SHP77 (cell line): ENCODE measurements around the gene BRAF.
"Not testable (repeated sequence)": the region's sequence is repeated elsewhere in the genome, so short reads cannot be mapped to it uniquely, and the experiment has no call there.

Experiments used
- DNase-seq, 2 experiments: peaks; one replicate each; lab custom pipeline; 2025; lab: John Stamatoyannopoulos, UW

The BRAF gene

DNA sequence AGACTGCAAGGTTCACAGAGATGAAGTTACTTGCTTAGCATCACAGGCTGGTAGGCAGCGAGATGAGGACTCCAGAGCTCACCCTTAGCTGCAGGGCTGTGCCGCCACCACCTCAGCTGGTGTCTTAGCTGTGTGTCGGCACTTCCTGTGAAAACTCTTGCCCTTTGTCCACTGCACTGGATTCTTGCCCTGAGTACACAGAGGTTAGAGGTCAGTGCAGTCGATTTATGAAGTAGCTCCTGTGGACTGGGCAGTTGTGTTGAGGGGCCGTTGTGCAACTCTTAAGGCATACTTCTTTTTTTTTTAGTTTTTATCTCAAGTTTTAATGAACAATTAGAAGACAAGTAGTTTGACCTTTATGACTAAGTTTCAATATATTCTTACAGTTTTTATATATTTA, 217.6 kb downstream of the BRAF start:
- no peak for DNase-seq

DNA sequence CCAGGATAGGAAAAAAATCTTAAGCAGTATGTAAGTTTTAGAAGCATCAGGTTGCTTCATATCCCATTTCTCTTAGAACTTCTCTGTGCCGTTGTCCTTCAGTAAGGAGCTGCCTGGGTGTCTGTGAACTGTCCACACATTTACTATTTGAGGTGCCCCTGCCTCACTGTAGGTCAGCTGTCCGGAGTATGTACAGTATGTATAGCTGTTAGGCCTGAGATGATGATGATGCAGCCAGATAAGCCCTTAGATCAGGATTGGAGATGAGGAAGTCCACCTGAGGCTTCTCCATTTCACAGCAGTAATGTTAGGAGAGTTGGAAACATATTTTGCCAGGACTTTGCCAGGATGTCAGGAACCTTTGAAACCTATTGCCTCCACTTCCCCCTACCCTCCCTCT, 220.5 kb downstream of the BRAF start:
- DNase-seq, result no peak

DNA sequence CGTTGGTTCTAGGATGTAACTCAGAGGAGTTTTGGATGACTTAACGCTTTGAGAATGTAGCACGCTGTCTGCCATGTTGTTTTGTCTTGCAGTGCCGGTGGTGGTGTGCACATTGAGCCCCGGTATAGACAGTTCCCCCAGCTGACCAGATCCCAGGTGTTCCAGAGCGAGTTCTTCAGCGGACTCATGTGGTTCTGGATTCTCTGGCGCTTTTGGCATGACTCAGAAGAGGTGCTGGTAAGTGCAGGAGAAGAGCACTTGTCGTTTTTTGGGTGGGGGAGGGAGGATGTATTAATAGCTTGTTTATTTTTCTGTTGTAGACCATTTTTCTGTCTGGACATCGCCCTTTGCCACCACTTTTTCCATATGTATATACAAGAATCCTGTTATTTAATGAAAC, 222.0 kb downstream of the BRAF start:
- no peak for DNase-seq

DNA sequence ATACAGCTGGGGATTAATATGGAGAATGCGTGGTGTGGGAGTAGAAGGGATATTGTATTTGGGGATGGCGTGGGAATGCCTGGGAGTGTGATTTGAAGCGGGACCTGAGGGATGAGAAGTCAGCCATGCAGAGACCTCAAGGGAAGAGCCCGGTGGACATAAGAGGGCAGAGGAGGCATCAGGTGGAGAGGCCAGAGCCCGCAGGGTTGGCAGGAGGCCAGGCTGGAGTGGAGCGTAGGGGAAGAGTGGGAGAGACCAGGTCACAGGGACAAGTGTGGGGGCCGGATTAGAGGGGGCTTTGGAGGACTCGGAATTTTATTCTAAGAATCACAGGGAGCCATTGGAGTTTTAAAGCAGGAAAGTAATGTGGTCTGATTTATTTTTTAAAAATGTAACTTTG, 226.3 kb downstream of the BRAF start:
- no peak for DNase-seq

DNA sequence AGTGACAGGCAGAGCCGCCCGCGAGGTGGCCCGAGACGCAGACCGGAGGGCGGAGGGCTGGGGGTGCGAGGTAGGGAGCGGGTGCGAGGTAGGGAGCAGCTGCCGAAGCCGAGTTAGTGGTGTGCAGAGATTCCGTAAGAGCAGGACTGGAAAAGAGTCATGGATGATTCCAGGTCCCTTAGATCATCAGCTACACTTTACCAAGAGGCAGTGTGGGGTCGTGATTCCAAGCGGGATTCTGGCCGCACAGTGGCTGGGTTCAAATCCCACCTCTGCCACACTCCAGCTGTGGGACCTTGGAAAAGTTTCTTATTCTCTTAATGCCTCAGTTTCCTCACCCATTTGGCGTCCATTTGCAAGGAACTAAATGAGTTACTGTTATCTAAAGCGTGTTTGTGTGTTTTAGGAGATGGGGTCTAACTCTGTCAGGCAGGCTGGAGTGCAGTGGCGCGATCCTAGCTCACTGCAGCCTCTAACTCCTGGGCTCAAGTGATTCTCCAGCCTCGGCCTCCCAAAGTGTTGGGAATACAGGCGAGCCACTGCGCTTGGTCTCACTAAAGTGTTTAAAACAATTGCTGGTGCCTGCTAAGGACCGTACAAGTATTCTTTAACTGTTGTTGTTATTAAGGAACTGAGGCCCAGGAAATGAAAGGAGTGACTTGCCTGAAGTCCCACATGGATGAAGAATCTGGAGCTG, 227.1 kb downstream of the BRAF start:
- no peak for DNase-seq

DNA sequence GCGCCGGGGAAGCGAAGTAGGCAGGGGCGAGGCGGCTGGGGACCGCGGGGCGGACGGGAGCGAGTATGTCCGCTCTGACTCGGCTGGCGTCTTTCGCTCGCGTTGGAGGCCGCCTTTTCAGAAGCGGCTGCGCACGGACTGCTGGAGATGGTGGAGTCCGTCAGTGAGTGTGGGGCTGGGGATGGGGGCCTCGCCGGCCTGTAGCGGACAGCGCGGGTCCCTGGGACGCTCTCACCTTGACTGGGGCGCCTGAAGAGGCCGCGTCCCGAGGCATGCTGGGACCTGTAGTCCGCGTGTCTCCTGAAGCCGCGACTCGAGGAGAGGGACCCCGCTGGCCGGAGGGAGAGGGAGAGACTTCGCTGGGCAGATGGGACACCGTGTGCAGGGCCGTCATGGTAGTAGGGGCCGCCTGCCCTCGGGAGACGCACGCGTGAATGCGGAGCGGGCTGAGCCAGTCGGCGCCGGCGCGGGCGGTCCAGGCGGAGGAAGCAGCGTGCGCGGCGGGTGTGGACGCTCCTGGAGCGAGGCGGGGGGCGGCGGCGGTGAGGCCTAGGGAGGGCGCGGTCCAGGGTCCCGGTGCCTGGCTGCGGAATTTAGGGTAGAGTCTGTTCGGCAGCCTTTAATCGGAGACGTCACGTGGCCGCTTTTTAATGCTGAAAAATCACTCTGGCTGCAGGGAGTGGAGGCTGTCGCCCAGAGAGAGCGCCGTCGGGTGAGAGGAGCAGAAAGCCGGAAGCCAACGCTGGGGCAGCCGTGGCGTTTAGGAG, 227.9 kb downstream of the BRAF start, which contains the start of gene NDUFB2:
Gene NDUFB2 (plus strand): TSS at position 29 of the 767 bp plus-strand sequence. CDS start 37 bp downstream, at position 66.
- peak; percentile 69 to 79 for DNase-seq

DNA sequence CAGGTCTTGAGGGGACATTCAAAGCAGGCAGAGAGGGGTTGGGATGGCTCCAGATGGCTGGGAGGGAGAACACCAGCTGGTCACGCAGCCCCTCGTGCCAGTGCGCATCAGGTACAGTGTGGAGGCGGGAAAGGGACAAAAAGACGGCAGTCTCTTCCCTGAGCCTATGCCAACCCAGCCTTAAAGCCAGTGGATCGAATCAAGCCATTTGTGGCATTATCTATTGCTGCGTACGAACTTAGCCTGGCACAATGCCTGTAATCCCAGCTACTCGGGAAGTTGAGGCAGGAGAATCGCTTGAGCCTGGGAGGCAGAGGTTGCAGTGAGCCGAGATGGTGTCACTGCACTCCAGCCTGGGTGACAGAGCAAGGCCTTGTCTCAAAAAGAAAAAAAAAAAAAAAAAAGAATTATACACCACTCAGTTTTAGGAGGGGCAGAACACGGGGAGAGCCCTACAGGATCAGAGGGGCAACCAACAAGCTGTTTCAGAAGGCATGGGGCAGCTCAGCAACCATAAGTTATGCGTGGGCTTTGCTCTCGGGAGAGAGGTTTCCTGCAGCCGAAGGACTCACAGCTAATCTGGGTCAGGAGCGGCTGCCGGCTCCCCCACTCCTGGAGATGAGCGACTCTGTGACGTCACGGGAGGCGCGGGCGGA, 228.6 kb downstream of the BRAF start:
- DNase-seq, result peak; percentile 87 to 93

DNA sequence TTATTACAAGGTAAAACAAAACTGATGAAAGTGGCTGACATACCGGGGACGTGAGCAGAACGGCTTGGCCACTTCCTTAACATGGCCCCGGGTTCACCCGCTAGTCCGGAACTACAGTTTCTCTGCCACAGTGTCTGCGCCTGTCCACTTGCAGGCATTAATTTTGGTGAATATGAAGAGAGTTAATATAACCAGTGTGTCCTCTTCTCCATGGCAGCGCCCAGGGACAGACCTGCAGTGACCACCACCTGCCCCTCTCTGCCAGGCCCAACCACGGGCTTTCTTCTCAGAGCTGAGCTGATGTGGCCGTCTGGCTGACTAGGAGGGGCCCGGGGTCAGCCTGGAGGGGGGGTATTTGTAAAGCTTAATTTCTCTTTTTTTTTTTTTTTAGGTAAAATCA, 229.3 kb downstream of the BRAF start:
- no peak for DNase-seq

DNA sequence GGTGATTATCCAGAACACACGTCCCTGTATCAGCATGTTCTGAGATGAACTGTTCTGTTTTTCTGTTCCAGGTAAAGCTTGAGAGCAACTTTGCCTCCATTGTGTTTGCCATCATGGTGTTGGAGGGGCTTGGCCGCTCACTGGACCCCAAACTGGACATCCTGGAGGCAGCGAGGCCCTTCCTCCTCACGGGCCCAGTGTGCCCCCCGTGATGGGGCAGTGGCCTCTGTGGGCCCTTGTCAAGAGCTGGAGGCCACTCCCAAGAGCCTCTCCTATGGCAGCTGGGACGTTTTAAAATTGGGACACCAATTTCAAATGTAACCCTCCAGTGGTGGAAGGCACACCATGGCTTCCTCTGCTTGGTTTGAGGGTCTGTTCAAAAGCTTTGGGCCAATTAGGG, 230.1 kb downstream of the BRAF start:
- no peak for DNase-seq

DNA sequence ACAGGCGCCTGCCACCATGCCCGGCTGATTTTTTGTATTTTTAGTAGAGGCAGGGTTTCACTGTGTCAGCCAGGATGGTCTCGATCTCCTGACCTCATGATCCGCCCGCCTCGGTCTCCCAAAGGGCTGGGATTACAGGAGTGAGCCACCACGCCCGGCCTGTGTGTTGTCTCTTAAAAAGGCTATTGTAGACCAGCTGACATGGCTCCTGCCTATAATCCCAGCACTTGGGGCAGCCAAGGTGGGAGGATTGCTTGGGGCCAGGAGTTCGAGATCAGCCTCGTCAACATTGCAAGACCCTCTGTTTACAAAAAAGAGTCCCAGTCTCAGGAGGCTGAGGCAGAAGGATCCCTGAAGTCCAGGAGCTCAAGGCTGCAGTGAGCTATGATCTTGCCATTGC, 230.9 kb downstream of the BRAF start:
- DNase-seq, result not testable (repeated sequence)

DNA sequence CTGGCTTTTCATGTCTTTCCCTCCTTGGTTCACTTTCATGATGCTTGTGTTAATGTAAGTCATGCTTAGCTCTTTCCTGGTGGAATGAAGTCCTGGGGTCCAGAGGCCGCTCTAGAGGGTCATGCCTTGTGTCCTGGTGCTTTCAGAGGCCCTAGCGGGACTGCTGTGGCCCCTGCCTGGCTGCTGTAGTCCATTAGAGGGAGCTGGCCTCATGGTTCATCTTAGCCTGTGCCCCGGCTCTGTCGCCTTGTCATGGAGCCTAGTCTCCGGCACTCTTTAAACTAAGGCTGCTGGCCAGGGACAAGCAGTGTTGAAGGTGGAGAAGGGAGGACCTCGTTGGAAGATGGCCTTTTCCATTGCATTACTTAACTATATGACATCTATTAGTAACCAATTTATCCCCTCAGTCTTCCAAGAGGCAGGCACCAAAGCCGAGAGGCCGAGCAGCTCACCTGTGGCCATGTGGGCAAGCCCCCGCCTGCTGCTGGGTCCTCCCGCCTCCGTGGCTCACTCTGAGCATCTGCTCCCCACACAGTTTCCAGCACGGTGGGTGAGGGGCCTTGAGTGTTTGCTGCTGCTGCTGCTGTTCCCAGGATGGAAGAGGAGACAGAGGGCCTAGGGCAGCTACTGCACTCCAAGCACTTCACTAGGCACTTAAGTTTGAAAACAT, 233.2 kb downstream of the BRAF start:
- no peak for DNase-seq

DNA sequence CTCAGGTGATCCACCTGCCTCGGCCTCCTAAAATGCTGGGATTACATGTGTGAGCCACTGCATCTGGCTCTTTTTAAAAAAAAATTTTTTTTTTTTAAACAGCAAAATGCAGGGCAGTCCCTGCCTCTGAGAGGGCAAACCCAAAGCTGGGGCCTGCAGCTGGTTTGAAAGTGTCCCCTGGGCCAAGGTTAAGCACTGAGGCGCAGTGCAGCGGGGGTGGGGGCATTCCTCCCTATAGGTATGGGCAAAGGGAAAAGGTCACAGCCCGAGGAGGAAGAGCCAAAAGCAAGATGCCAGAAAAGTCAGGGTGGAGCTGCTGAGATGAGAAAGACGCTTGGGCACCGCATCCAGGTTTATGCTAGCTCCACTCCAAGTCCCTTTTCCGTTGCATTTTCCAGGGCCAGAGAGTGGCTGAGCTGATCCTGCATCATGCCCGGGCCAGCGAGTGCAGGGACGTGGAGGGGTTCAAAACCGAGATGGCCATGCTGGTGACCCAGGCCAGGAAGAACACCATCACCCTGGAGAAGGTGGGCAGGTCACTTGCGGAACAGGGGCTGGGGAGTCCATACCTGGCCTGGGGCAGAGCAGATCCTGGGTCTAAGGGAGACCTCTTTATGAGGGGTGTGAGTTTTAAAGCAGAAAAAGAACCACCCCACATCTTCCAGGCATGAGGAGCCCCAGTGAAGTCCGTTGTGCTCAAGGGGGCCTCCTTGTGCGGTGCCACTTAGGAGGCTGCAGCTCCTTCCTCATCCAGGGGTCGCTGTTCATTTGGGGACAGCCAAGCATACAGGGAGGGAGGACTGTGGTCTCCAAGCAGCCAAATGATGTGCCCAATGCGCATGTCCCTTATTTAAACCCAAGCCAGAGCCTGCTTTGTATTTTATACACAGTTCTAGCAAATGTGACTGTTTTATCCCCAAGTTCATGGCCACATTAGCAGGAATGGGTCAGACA, 235.3 kb downstream of the BRAF start:
- DNase-seq, result no peak

DNA sequence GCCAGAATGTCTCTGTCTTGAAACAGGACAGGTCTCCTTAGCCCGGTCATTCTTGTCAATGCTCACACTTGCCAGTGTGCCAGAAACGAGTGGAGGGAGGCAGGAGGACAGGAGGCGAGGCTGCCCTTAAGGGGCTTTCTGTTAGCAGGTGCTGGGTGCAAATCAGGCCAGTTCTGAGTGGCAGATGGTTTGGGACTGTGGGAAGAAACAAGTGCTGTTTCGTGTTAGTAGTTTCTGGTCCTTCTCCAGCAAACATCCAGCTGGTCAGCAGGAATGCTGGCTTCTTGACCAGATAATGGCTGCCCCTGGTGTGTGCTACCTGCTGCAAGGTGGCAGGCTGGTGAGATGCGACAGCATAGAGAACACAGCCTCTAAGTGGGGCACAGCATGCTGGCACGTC, 236.4 kb downstream of the BRAF start:
- DNase-seq, result no peak

DNA sequence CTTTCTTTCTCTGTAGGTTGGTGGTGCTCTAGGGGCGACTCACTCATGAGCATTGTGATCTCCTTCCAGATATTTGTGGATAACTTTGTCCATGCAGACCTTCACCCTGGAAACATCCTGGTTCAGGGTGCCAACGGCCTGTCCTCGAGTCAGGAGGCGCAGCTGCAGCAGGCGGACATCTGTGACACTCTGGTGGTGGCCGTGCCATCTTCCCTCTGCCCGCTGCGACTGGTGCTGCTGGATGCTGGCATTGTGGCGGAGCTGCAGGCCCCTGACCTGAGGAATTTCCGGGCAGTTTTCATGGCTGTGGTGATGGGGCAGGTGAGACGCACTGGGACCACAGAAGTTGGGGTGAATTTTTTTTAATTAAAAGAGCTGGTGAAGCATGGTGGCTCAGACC, 237.8 kb downstream of the BRAF start:
- no peak for DNase-seq

DNA sequence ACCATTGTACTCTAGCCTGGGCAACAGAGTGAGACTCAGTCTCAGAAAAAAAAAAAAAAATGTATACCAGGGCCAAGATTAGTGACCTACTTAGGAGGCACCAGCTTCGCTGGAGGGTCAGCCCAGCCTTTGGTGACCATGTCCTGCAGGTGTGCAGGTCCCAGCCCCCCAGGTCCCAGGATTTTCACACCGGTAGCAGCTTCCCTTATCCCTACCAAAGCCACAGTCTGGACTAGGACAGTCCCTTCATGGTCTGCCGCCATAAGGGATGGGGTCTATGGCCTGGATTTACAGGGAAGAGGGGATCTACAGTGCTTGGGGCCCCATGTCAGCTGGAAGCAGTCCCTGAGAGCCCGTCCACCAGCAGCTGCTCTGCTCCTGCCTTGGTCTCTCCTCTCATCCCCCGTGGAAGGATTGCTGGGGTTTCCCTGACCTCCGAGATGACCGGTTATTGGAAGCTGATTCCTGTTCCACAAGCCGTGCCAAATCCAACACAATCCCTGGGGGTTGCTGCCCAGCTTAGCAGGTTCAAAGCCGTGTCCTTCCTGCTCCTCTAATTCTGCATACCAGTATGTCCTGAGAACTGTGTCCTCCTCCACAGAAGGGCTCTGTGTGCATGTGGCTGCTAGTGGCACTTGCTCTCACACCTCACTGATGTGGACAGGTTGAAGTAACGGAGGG, 239.2 kb downstream of the BRAF start:
- no peak for DNase-seq

DNA sequence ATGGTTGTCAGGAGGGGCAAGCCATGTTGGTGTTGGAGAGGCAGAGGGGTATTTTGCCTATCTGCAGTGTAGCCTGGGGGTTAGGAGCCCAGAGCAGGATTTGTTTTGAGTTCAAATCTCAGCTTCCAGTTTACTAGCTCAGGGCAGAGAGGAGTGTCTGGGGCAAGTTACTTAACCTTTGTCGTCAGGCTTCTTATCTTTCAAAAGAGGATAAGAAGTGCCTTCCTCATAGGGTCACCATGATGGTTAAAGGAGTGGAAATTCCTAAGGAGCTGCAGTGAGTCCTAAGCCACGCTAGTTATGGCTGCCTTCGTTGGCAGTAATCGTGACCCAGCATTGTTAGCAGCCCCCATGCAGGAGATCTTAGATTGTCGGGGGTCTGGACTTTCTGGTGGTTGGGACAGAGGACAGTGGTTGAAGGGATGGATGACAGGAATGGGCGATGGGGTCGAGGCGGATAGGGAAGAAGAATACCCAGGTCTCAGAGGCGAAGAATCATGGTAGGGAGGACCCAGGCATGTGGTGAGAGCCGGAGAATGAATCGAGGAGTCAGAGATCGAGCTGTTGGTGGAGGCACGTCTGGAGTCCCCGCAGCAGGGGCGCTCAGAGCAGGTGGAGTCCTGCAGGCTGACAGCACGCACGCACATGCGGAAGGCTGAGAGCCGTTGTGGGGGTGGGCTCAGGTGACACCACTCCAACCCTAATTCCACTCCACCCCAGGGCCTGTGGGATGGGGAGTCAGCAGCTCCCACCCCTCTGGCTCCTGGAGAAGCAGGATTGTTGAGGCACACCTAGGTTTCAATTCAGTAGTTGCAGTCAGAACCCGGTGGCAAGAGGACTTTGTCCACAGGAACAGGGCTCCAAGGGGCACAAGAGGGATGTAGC, 240.4 kb downstream of the BRAF start:
- no peak for DNase-seq

DNA sequence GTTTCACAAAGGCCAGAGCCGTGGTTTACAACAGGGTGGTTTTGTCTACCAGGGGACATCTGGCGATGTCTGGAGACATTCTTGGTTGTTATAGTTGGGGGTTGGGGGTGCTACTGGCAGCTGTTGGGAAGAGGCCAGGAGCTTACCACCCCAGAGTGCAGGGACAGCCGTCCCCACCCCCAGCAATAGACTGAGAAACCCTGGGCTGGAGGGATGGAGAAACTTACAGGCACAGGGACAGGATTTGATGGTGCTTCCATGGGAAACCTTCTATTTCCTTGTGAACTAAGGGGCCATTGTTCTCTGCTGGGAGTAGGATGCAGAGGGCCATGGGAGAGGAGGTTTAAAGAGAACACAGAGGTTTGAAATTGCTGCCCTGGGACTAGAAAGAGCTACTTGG, 241.1 kb downstream of the BRAF start:
- no peak for DNase-seq

DNA sequence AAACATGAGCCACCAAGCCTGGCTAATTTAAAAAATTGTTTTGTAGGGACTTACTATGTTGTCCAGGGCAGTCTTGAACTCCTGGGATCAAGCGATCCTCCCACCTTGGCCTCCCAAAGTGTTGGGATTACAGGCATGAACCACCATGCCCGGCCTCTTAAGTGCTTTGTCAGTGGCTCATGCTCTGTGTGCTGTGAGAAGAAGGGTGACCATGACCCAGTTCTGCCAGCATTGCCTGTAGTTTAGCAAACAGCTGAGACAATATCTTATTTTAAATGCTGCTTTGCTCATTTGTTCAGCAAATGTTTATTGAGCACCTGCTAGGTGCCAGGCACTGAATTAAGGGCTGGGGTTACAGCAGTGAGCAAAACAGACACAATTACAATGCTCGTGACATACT, 243.0 kb downstream of the BRAF start:
- no peak for DNase-seq

DNA sequence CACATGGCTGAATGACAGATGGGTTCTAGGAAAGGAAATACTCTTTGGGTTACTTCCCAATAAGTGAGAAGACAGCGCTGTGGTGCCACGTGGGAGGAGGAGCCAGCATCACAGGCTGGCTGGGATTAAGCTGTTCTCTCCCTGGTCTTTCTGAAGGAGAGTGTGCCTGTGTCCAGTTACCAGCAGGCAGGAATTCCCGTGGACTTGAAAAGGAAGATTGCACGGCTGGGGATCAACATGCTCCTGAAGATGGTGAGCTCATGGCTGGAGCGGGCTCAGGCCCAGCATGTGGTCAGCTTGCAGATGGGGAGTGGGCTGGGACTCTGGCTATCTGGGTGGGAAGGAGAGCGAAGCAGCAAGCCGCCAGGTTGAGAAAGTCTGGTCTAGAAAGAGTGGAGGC, 243.8 kb downstream of the BRAF start:
- no peak for DNase-seq

DNA sequence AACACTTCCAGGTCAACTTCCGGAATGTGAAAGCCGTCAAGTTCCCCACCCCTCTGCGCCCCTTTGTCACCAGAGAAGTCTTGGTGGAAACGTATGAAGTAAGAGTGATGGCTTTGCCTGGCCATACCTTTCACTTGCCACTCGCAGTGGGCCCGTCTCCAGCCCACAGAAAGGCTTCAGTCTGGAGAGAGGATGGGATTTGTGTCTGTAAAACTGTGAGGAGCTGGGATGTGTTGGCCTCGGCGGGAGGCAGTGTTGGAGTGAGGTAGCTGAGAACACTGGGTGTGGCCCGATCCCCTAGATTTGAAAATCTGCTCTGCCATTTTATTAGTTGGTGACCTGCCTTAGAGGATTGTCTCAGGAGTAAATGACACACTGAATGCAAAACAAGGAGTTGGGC, 245.5 kb downstream of the BRAF start:
- DNase-seq, result no peak
